Endodermal cell (in vitro differentiated cells): ENCODE measurements around the gene MPDZ. TPM values are rescaled to one million over a fixed set of nuclear protein-coding genes. Genes with fewer than 3 reads are reported as not detected.

ENCODE experiments used
- DNase-seq: peaks from one replicate; pipeline ENCODE4 v3.0.0-alpha.2; 2017
- H3K27ac ChIP-seq: 2 replicates; pipeline ENCODE4 v1.5.1; 2013; ENCODE audit warnings: mild to moderate bottlenecking, low read depth, low read length, moderate library complexity
- H3K27me3 ChIP-seq: 2 replicates; pipeline ENCODE4 v1.6.1; 2013; ENCODE audit warnings: mild to moderate bottlenecking, low read length, moderate library complexity; ENCODE audit not compliant: insufficient read depth, control insufficient read depth, poor library complexity, severe bottlenecking
- H3K36me3 ChIP-seq: 2 replicates; pipeline ENCODE4 v1.7.0; 2013; ENCODE audit warnings: mild to moderate bottlenecking, low read length, moderate library complexity; ENCODE audit not compliant: control insufficient read depth, insufficient read depth
- H3K4me1 ChIP-seq: one replicate; pipeline ENCODE4 v1.7.0; 2013; ENCODE audit warnings: low read length; ENCODE audit not compliant: control insufficient read depth, insufficient read depth
- H3K4me3 ChIP-seq: 2 replicates; pipeline ENCODE4 v1.5.1; 2013; ENCODE audit warnings: mild to moderate bottlenecking, low read length, moderate library complexity
- H3K9ac ChIP-seq: 2 replicates; pipeline ENCODE4 v1.6.1; 2013; ENCODE audit warnings: mild to moderate bottlenecking, low read length, moderate library complexity; ENCODE audit not compliant: poor library complexity, severe bottlenecking; ENCODE audit errors: extremely low read depth
- H3K9me3 ChIP-seq: 2 replicates; pipeline ENCODE4 v1.6.1; 2013; ENCODE audit warnings: mild to moderate bottlenecking, low read length, moderate library complexity; ENCODE audit not compliant: control insufficient read depth
- H3K27ac Mint-ChIP-seq: 2 replicates; pipeline ENCODE4 v1.8.0; 2020; ENCODE audit warnings: mixed read lengths
- H3K27me3 Mint-ChIP-seq: 2 replicates; pipeline ENCODE4 v1.8.0; 2021; ENCODE audit warnings: mild to moderate bottlenecking, mixed read lengths; ENCODE audit not compliant: insufficient read depth
- H3K36me3 Mint-ChIP-seq: 2 replicates; pipeline ENCODE4 v1.8.0; 2020; ENCODE audit warnings: low read depth, mixed read lengths
- H3K4me1 Mint-ChIP-seq: 2 replicates; pipeline ENCODE4 v1.8.0; 2020; ENCODE audit warnings: mixed read lengths
- H3K4me3 Mint-ChIP-seq: 2 replicates; pipeline ENCODE4 v1.8.0; 2020; ENCODE audit warnings: mild to moderate bottlenecking, moderate library complexity, mixed read lengths
- H3K9me3 Mint-ChIP-seq: 2 replicates; pipeline ENCODE4 v1.8.0; 2020; ENCODE audit warnings: mild to moderate bottlenecking, mixed read lengths
- CTCF ChIP-seq: fragments of 200-600 bp; sonication (generic); conservative IDR thresholded peaks from 2 replicates; pipeline ENCODE4 v1.5.0; 2021; ENCODE audit warnings: antibody characterized with exemption, mild to moderate bottlenecking
- WGBS, 2 experiments: methylation state at CpG; one replicate each; pipeline versions ENCODE4 v1.1.5 to v1.1.7; 2013; ENCODE audit warnings: missing lambda C conversion rate in 2 of 2, mixed read lengths in 1 of 2; ENCODE audit not compliant: insufficient coverage in 1 of 2, insufficient read length in 1 of 2; 5-methylcytosine and 5-hydroxymethylcytosine counted together
- total RNA-seq, 2 donors: library from RNA; stranded (reverse); fragmentation: NEBNext Ultra II Directional in 1 of 2; extraction: Animal tissue kit (Norgen Biotek cat#: 25700) in 1 of 2; gene quantifications; 2 replicates in 1 of 2; 3 replicates in 1 of 2; pipeline ENCODE4 v1.2.1, GENCODE V29; 2021

The MPDZ gene
- total RNA-seq, 2 donors from 2014 or later = 38.0 to 44.0 TPM

- no peak for TF ChIP-seq CTCF
- Mint-ChIP-seq H3K4me3 (no peak overlapping the region), H3K27me3 (no peaks in the 10 kb centered on the region), H3K36me3 (peaks cover 26% of the 10 kb centered on the region), H3K4me1 (peaks cover 7% of the 10 kb centered on the region), H3K9me3 (no peaks in the 10 kb centered on the region), H3K27ac (no peak overlapping the region)
- no peaks in the 10 kb centered on the region for H3K9me3 ChIP-seq
- no peak overlapping the region for H3K27ac ChIP-seq
- no peaks in the 10 kb centered on the region for H3K4me1 ChIP-seq
- DNase-seq = no peak
- H3K4me3 ChIP-seq = no peak overlapping the region
- peaks cover 13% of the 10 kb centered on the region for H3K36me3 ChIP-seq
- WGBS, 2 experiments = 60 to 76% methylated on average over 1 to 3 of the region's 3 CpGs
- H3K9ac ChIP-seq = no peak overlapping the region
- H3K27me3 ChIP-seq = no peaks in the 10 kb centered on the region
Observed at GRCh38 chr9:13244181-13244580, 35.3 kb downstream of the MPDZ start.

- Mint-ChIP-seq H3K36me3 (peaks cover 13% of the 10 kb centered on the region), H3K27ac (no peak overlapping the region), H3K9me3 (no peaks in the 10 kb centered on the region), H3K4me3 (no peak overlapping the region), H3K4me1 (peaks cover 7% of the 10 kb centered on the region), H3K27me3 (no peaks in the 10 kb centered on the region)
- Histone ChIP-seq H3K27ac (no peak overlapping the region), H3K4me3 (no peak overlapping the region), H3K9ac (no peak overlapping the region), H3K27me3 (no peaks in the 10 kb centered on the region), H3K4me1 (no peaks in the 10 kb centered on the region), H3K36me3 (peaks cover 4% of the 10 kb centered on the region), H3K9me3 (no peaks in the 10 kb centered on the region)
- WGBS, 2 experiments = 98% methylated on average over 2 of the region's 2 CpGs; no CpG with 5 or more reads in 1 of the 2 experiments
- TF ChIP-seq CTCF = no peak
- DNase-seq = no peak
Observed at GRCh38 chr9:13241283-13241682, 38.2 kb downstream of the MPDZ start.

- H3K36me3 Mint-ChIP-seq = peaks cover 13% of the 10 kb centered on the region
- no peak overlapping the region for H3K27ac Mint-ChIP-seq
Observed at GRCh38 chr9:13239660-13240059, 39.8 kb downstream of the MPDZ start.

More at GRCh38 chr9:13239660-13240059, 39.8 kb downstream of the MPDZ start:
- Mint-ChIP-seq H3K9me3 (no peaks in the 10 kb centered on the region), H3K27me3 (no peaks in the 10 kb centered on the region), H3K4me1 (peaks cover 7% of the 10 kb centered on the region), H3K4me3 (no peak overlapping the region)
- Histone ChIP-seq H3K27me3 (no peaks in the 10 kb centered on the region), H3K4me3 (no peak overlapping the region), H3K9me3 (no peaks in the 10 kb centered on the region), H3K36me3 (no peaks in the 10 kb centered on the region), H3K9ac (no peak overlapping the region), H3K4me1 (no peaks in the 10 kb centered on the region), H3K27ac (no peak overlapping the region)
- DNase-seq = no peak
- no peak for TF ChIP-seq CTCF
